ENCODE data around the gene MFAP3.
A peak's percentile ranks its signal among the peaks of the same experiment; 100 is the strongest.
"Not testable (repeated sequence)": the region's sequence is repeated elsewhere in the genome, so short reads cannot be mapped to it uniquely, and the experiment has no call there.

MFAP3 gene

GRCh38 chr5:154038707-154039457 is at the start of gene MFAP3, which contains the start of gene FAM114A2:
Gene MFAP3 (plus strand): TSS chr5:154038967. CDS start chr5:154049723, 10,756 bp downstream.
Gene FAM114A2 (minus strand): TSS chr5:154038910. CDS start chr5:154034953, 3,957 bp downstream.
- peak; percentile 81 to 86 for DNase-seq (ENCODE audit: extremely low read depth in 1 of 2, low read depth in 1 of 2)

GRCh38 chr5:153991168-153991567 is 47.6 kb upstream of the MFAP3 start:
- no peak for DNase-seq (ENCODE audit: extremely low read depth in 1 of 2, low read depth in 1 of 2)

GRCh38 chr5:153998010-153998409 is 40.8 kb upstream of the MFAP3 start:
- no peak for DNase-seq (ENCODE audit: extremely low read depth in 1 of 2, low read depth in 1 of 2)

GRCh38 chr5:153998768-153999167 is 40.0 kb upstream of the MFAP3 start:
- no peak for DNase-seq (ENCODE audit: extremely low read depth in 1 of 2, low read depth in 1 of 2)

GRCh38 chr5:153999995-154000394 is 38.8 kb upstream of the MFAP3 start:
- no peak for DNase-seq (ENCODE audit: extremely low read depth in 1 of 2, low read depth in 1 of 2)

- DNase-seq (ENCODE audit: extremely low read depth in 1 of 2, low read depth in 1 of 2), result no peak
Measured at GRCh38 chr5:154000703-154001102, 38.1 kb upstream of the MFAP3 start.

- no peak for DNase-seq (ENCODE audit: extremely low read depth in 1 of 2, low read depth in 1 of 2)
Measured at GRCh38 chr5:154002093-154002492, 36.7 kb upstream of the MFAP3 start.

- no peak for DNase-seq (ENCODE audit: extremely low read depth in 1 of 2, low read depth in 1 of 2)
Measured at GRCh38 chr5:154002511-154003020, 36.2 kb upstream of the MFAP3 start.

- DNase-seq (ENCODE audit: extremely low read depth in 1 of 2, low read depth in 1 of 2), result no peak
Measured at GRCh38 chr5:154005648-154006047, 33.1 kb upstream of the MFAP3 start.

GRCh38 chr5:154010660-154011059 is 28.1 kb upstream of the MFAP3 start:
- no peak for DNase-seq (ENCODE audit: extremely low read depth in 1 of 2, low read depth in 1 of 2)

- DNase-seq (ENCODE audit: extremely low read depth in 1 of 2, low read depth in 1 of 2), result no peak
Measured at GRCh38 chr5:154015071-154015693, 23.6 kb upstream of the MFAP3 start.

- not testable (repeated sequence) for DNase-seq (ENCODE audit: extremely low read depth in 1 of 2, low read depth in 1 of 2)
Measured at GRCh38 chr5:154018919-154019318, 19.8 kb upstream of the MFAP3 start.

- no peak for DNase-seq (ENCODE audit: extremely low read depth in 1 of 2, low read depth in 1 of 2)
Measured at GRCh38 chr5:154025951-154026350, 12.8 kb upstream of the MFAP3 start.

GRCh38 chr5:154031937-154032489 is 6.8 kb upstream of the MFAP3 start:
- no peak for DNase-seq (ENCODE audit: extremely low read depth in 1 of 2, low read depth in 1 of 2)

GRCh38 chr5:154034944-154035343 is 3.8 kb upstream of the MFAP3 start:
- no peak for DNase-seq (ENCODE audit: extremely low read depth in 1 of 2, low read depth in 1 of 2)

- DNase-seq (ENCODE audit: extremely low read depth in 1 of 2, low read depth in 1 of 2), result peak in 1 of 2 donors; percentile 32
Measured at GRCh38 chr5:154038261-154038706, 483 bp upstream of the MFAP3 start.

GRCh38 chr5:154039458-154039829 is 677 bp downstream of the MFAP3 start:
- no peak for DNase-seq (ENCODE audit: extremely low read depth in 1 of 2, low read depth in 1 of 2)

GRCh38 chr5:154042766-154043165 is 4.0 kb downstream of the MFAP3 start:
- DNase-seq (ENCODE audit: extremely low read depth in 1 of 2, low read depth in 1 of 2), result no peak

- DNase-seq (ENCODE audit: extremely low read depth in 1 of 2, low read depth in 1 of 2), result no peak
Measured at GRCh38 chr5:154044099-154044498, 5.3 kb downstream of the MFAP3 start.

- no peak for DNase-seq (ENCODE audit: extremely low read depth in 1 of 2, low read depth in 1 of 2)
Measured at GRCh38 chr5:154044581-154044980, 5.8 kb downstream of the MFAP3 start.

- DNase-seq (ENCODE audit: extremely low read depth in 1 of 2, low read depth in 1 of 2), result no peak
Measured at GRCh38 chr5:154046486-154046885, 7.7 kb downstream of the MFAP3 start.

- no peak for DNase-seq (ENCODE audit: extremely low read depth in 1 of 2, low read depth in 1 of 2)
Measured at GRCh38 chr5:154047324-154047723, 8.6 kb downstream of the MFAP3 start.
